Body of pancreas (tissue), 4 donors: ENCODE results near the gene MYO1A.

Experiments used
- CTCF ChIP-seq, 7 experiments: fragments of 450-650 bp in 4 of 7; fragments of 200-600 bp in 3 of 7; sonication (generic) in 3 of 7; IDR thresholded peaks; one replicate each; pipeline ENCODE4 v1.5.1; 2016 to 2019; ENCODE audit warnings: antibody characterized with exemption in 7 of 7
- POLR2A ChIP-seq, 3 donors: fragments of 450-650 bp; IDR thresholded peaks; one replicate each; pipeline ENCODE4 v1.6.1; 2016; ENCODE audit warnings: antibody characterized with exemption in 3 of 3, mild to moderate bottlenecking in 2 of 3

- TF ChIP-seq POLR2A (IDR thresholded peaks at IDR 0.05) (no peak), CTCF (IDR thresholded peaks at IDR 0.05) (no peak)
Measured at GRCh38 chr12:57011438-57012424, 38.2 kb downstream of the MYO1A start.
